Liver (tissue), 9 donors: ENCODE measurements around the gene PDILT. TPM values are rescaled to one million over a fixed set of nuclear protein-coding genes. Genes with fewer than 3 reads are reported as not detected.
"Not testable (repeated sequence)": the region's sequence is repeated elsewhere in the genome, so short reads cannot be mapped to it uniquely, and the experiment has no call there.

ENCODE experiments used
- DNase-seq: peaks from one replicate; pipeline ENCODE4 v3.0.0-alpha.2; 2017; ENCODE audit warnings: low spot score
- H3K27ac ChIP-seq, 2 donors: one replicate each; pipeline ENCODE4 v1.7.0; 2013; ENCODE audit warnings: inconsistent platforms in 2 of 2, low read length in 2 of 2, control low read depth in 1 of 2, low read depth in 1 of 2, mild to moderate bottlenecking in 1 of 2
- H3K27me3 ChIP-seq, 4 donors: one replicate each; pipeline versions ENCODE4 v1.6.1 to v1.7.0; 2013; ENCODE audit warnings: low read length in 3 of 4, inconsistent platforms in 1 of 4, mild to moderate bottlenecking in 1 of 4, moderate library complexity in 1 of 4; ENCODE audit not compliant: control insufficient read depth in 4 of 4, insufficient read depth in 4 of 4
- H3K36me3 ChIP-seq, 4 donors: one replicate each; pipeline versions ENCODE4 v1.6.1 to v1.7.0; 2013; ENCODE audit warnings: low read length in 3 of 4, mild to moderate bottlenecking in 3 of 4, low read depth in 1 of 4, moderate library complexity in 1 of 4; ENCODE audit not compliant: control insufficient read depth in 4 of 4, insufficient read depth in 3 of 4
- H3K4me1 ChIP-seq, 4 donors: one replicate each; pipeline versions ENCODE4 v1.6.1 to v1.7.0; 2013; ENCODE audit warnings: low read length in 3 of 4, mild to moderate bottlenecking in 3 of 4, moderate library complexity in 1 of 4; ENCODE audit not compliant: control insufficient read depth in 4 of 4, insufficient read depth in 4 of 4
- H3K4me3 ChIP-seq, 3 donors: one replicate each; pipeline versions ENCODE4 v1.6.1 to v1.7.0; 2013; ENCODE audit warnings: low read length in 3 of 3, control low read depth in 1 of 3, low read depth in 1 of 3, mild to moderate bottlenecking in 1 of 3
- H3K9ac ChIP-seq, 2 donors: one replicate each; pipeline ENCODE4 v1.7.0; 2013; ENCODE audit warnings: low read length in 2 of 2, mild to moderate bottlenecking in 2 of 2, moderate library complexity in 2 of 2, control low read depth in 1 of 2, low read depth in 1 of 2
- H3K9me3 ChIP-seq, 4 donors: one replicate each; pipeline versions ENCODE4 v1.6.1 to v1.7.0; 2013; ENCODE audit warnings: low read length in 3 of 4; ENCODE audit not compliant: control insufficient read depth in 4 of 4
- EGR1 ChIP-seq, 2 donors: IDR thresholded peaks; 2 replicates each; pipeline ENCODE4 v1.6.1; 2016 to 2018; ENCODE audit warnings: antibody characterized with exemption in 2 of 2, low read depth in 2 of 2
- FOXA1 ChIP-seq: IDR thresholded peaks from 2 replicates; pipeline ENCODE4 v1.6.1; 2016; ENCODE audit warnings: antibody characterized with exemption
- FOXA2 ChIP-seq: IDR thresholded peaks from 2 replicates; pipeline ENCODE4 v1.6.1; 2016; ENCODE audit warnings: antibody characterized with exemption
- GABPA ChIP-seq, 2 donors: IDR thresholded peaks in 1 of 2; conservative IDR thresholded peaks in 1 of 2; 2 replicates each; pipeline ENCODE4 v1.6.1; 2016; ENCODE audit warnings: antibody characterized with exemption in 2 of 2, mild to moderate bottlenecking in 1 of 2, moderate library complexity in 1 of 2
- HNF4A ChIP-seq, 2 donors: conservative IDR thresholded peaks; 2 replicates each; pipeline ENCODE4 v1.6.1; 2016; ENCODE audit warnings: antibody characterized with exemption in 2 of 2, mild to moderate bottlenecking in 2 of 2
- HNF4G ChIP-seq: IDR thresholded peaks from 2 replicates; pipeline ENCODE4 v1.6.1; 2016; ENCODE audit warnings: antibody characterized with exemption
- JUND ChIP-seq, 2 donors: IDR thresholded peaks; 2 replicates each; pipeline ENCODE4 v1.6.1; 2016; ENCODE audit warnings: antibody characterized with exemption in 2 of 2
- MAX ChIP-seq: IDR thresholded peaks from 2 replicates; pipeline ENCODE4 v1.6.1; 2016; ENCODE audit warnings: antibody characterized with exemption
- NR2F2 ChIP-seq: IDR thresholded peaks from 2 replicates; pipeline ENCODE4 v1.6.1; 2016; ENCODE audit warnings: antibody characterized with exemption
- RAD21 ChIP-seq, 2 donors: IDR thresholded peaks; 2 replicates each; pipeline ENCODE4 v1.6.1; 2016; ENCODE audit warnings: antibody characterized with exemption in 2 of 2, mild to moderate bottlenecking in 2 of 2
- RXRA ChIP-seq, 2 donors: IDR thresholded peaks; 2 replicates each; pipeline ENCODE4 v1.6.1; 2017 to 2018; ENCODE audit warnings: antibody characterized with exemption in 2 of 2, mild to moderate bottlenecking in 1 of 2
- SP1 ChIP-seq: IDR thresholded peaks from 2 replicates; pipeline ENCODE4 v1.6.1; 2018; ENCODE audit warnings: antibody characterized with exemption, mild to moderate bottlenecking
- TAF1 ChIP-seq: conservative IDR thresholded peaks from 2 replicates; pipeline ENCODE4 v1.6.1; 2016; ENCODE audit warnings: antibody characterized with exemption, mild to moderate bottlenecking
- YY1 ChIP-seq: IDR thresholded peaks from 2 replicates; pipeline ENCODE4 v1.6.1; 2016; ENCODE audit warnings: antibody characterized with exemption, mild to moderate bottlenecking
- WGBS: extraction: QIAGEN DNeasy Blood & Tissue Kit; methylation state at CpG from one replicate; pipeline ENCODE4 v1.1.7; 2013; 5-methylcytosine and 5-hydroxymethylcytosine counted together
- polyA plus RNA-seq, 2 donors: library from polyadenylated mRNA; stranded (reverse) in 1 of 2; unstranded in 1 of 2; fragments of 200-250 nt in 1 of 2; fragments of >200 nt in 1 of 2; fragmentation: Nextera tagmentation in 1 of 2; extraction: Ambion mirVana in 1 of 2; gene quantifications; one replicate each; pipeline versions ENCODE4 v1.2.1 to v1.2.3, GENCODE V29; 2013 to 2015
- total RNA-seq, 2 donors: library from RNA; depleted of rRNA; stranded (reverse); fragments of >200 nt; gene quantifications; one replicate each; pipeline ENCODE4 v1.2.3, GENCODE V29; 2014
- TF ChIP-seq, protein P1 (sequence below): IDR thresholded peaks from 2 replicates; pipeline ENCODE4 v1.6.1; 2016; ENCODE audit warnings: antibody characterized with exemption
- TF ChIP-seq, protein P2 (sequence below): IDR thresholded peaks from 2 replicates; pipeline ENCODE4 v1.6.1; 2016; ENCODE audit warnings: antibody characterized with exemption, mild to moderate bottlenecking
- TF ChIP-seq, protein P3 (sequence below): fragments of 150-350 bp; IDR thresholded peaks from 2 replicates; pipeline ENCODE4 v1.5.1; 2017; ENCODE audit warnings: improper control_type of control experiment, low read depth, low read length; ENCODE audit not compliant: missing input control
- TF ChIP-seq, protein P4 (sequence below): IDR thresholded peaks from 2 replicates; pipeline ENCODE4 v1.6.1; 2016; ENCODE audit warnings: antibody characterized with exemption
- donor health status: healthy.
- donor health status: healthy.
- donor health status: healthy.
- donor health status: healthy.
- donor health status: healthy.

The PDILT gene
- total and polyA plus RNA-seq, 4 donors, result not detected

- DNase-seq, result no peak
- Histone ChIP-seq H3K27ac (no peak overlapping the region), H3K27me3 (peaks cover 0 to 2% (median 0%) of the 10 kb centered on the region in 4 donors), H3K9ac (no peak overlapping the region), H3K36me3 (no peaks in the 10 kb centered on the region), H3K4me1 (no peaks in the 10 kb centered on the region), H3K9me3 (no peaks in the 10 kb centered on the region), H3K4me3 (no peak overlapping the region)
- WGBS, result 91% methylated on average over 4 of the region's 4 CpGs
- TF ChIP-seq, protein P1, sequence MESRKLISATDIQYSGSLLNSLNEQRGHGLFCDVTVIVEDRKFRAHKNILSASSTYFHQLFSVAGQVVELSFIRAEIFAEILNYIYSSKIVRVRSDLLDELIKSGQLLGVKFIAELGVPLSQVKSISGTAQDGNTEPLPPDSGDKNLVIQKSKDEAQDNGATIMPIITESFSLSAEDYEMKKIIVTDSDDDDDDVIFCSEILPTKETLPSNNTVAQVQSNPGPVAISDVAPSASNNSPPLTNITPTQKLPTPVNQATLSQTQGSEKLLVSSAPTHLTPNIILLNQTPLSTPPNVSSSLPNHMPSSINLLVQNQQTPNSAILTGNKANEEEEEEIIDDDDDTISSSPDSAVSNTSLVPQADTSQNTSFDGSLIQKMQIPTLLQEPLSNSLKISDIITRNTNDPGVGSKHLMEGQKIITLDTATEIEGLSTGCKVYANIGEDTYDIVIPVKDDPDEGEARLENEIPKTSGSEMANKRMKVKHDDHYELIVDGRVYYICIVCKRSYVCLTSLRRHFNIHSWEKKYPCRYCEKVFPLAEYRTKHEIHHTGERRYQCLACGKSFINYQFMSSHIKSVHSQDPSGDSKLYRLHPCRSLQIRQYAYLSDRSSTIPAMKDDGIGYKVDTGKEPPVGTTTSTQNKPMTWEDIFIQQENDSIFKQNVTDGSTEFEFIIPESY, result no peak
- TF ChIP-seq MAX (no peak), EGR1 (IDR thresholded peaks at IDR 0.05; ENCODE audit: low read depth in 2 of 2) (no peak), YY1 (no peak), JUND (IDR thresholded peaks at IDR 0.05) (no peak), RAD21 (IDR thresholded peaks at IDR 0.05) (no peak), HNF4G (no peak), RXRA (IDR thresholded peaks at IDR 0.05) (no peak), HNF4A (conservative IDR thresholded peaks at IDR 0.05) (no peak), FOXA2 (no peak), TAF1 (no peak), GABPA (IDR thresholded peaks at IDR 0.05 in 1 of 2, conservative IDR thresholded peaks at IDR 0.05 in 1 of 2) (no peak), NR2F2 (no peak), SP1 (no peak)
- TF ChIP-seq, protein P2, sequence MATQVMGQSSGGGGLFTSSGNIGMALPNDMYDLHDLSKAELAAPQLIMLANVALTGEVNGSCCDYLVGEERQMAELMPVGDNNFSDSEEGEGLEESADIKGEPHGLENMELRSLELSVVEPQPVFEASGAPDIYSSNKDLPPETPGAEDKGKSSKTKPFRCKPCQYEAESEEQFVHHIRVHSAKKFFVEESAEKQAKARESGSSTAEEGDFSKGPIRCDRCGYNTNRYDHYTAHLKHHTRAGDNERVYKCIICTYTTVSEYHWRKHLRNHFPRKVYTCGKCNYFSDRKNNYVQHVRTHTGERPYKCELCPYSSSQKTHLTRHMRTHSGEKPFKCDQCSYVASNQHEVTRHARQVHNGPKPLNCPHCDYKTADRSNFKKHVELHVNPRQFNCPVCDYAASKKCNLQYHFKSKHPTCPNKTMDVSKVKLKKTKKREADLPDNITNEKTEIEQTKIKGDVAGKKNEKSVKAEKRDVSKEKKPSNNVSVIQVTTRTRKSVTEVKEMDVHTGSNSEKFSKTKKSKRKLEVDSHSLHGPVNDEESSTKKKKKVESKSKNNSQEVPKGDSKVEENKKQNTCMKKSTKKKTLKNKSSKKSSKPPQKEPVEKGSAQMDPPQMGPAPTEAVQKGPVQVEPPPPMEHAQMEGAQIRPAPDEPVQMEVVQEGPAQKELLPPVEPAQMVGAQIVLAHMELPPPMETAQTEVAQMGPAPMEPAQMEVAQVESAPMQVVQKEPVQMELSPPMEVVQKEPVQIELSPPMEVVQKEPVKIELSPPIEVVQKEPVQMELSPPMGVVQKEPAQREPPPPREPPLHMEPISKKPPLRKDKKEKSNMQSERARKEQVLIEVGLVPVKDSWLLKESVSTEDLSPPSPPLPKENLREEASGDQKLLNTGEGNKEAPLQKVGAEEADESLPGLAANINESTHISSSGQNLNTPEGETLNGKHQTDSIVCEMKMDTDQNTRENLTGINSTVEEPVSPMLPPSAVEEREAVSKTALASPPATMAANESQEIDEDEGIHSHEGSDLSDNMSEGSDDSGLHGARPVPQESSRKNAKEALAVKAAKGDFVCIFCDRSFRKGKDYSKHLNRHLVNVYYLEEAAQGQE, result no peak
- TF ChIP-seq, protein P3, sequence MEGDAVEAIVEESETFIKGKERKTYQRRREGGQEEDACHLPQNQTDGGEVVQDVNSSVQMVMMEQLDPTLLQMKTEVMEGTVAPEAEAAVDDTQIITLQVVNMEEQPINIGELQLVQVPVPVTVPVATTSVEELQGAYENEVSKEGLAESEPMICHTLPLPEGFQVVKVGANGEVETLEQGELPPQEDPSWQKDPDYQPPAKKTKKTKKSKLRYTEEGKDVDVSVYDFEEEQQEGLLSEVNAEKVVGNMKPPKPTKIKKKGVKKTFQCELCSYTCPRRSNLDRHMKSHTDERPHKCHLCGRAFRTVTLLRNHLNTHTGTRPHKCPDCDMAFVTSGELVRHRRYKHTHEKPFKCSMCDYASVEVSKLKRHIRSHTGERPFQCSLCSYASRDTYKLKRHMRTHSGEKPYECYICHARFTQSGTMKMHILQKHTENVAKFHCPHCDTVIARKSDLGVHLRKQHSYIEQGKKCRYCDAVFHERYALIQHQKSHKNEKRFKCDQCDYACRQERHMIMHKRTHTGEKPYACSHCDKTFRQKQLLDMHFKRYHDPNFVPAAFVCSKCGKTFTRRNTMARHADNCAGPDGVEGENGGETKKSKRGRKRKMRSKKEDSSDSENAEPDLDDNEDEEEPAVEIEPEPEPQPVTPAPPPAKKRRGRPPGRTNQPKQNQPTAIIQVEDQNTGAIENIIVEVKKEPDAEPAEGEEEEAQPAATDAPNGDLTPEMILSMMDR, result no peak
- TF ChIP-seq, protein P4, sequence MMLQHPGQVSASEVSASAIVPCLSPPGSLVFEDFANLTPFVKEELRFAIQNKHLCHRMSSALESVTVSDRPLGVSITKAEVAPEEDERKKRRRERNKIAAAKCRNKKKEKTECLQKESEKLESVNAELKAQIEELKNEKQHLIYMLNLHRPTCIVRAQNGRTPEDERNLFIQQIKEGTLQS, result no peak
Observed at GRCh38 chr16:20322696-20323095, 81.8 kb downstream of the PDILT start.

DNA sequence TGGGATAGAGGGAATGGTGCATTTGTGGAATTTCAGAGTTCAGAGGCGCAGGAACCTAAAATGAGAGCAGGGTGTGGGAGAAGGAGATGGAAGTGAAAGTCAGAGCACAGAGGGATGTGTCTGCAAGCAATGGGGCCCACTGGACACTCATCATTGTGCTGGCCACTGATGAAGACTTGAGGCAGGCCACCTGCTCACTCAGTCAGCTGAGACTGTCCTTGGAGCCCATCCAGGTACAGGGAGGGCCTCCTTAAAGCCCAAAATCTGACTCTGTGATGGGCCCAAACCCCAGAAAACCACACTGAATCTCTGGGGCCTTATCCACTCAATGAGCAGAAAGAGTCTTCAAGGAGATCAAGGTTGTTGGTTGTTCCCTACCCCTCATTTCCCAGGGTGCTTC lies 82.9 kb downstream of the PDILT start:
- 96% methylated on average over 1 of the region's 1 CpG for WGBS
- H3K27ac ChIP-seq, result no peak overlapping the region
- H3K9me3 ChIP-seq, result no peaks in the 10 kb centered on the region
- peaks cover 0 to 2% (median 0%) of the 10 kb centered on the region in 4 donors for H3K27me3 ChIP-seq
- no peaks in the 10 kb centered on the region for H3K4me1 ChIP-seq
- DNase-seq, result no peak
- H3K4me3 ChIP-seq, result no peak overlapping the region
- H3K9ac ChIP-seq, result no peak overlapping the region
- TF ChIP-seq SP1 (no peak), FOXA1 (no peak), NR2F2 (no peak)
- no peaks in the 10 kb centered on the region for H3K36me3 ChIP-seq

DNA sequence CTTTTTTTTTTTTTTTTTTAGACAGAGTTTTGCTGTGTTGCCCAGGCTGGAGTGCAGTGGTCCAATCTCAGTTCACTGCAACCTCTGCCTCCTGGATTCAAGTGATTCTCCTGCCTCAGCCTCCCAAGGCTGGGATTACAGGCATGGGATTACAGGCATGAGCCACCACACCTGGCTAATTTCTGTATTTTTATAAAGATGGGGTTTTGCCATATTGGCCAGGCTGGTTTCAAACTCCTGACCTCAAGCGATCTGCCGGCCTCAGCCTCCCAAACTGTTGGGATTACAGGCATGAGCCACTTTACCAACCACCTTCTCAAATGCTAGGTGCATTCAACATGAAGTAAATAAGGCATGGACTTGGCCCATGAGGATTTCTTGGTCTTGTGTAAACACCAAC lies 83.5 kb downstream of the PDILT start:
- H3K36me3 ChIP-seq, H3K4me1 ChIP-seq, H3K27me3 ChIP-seq, DNase-seq, H3K27ac ChIP-seq, H3K4me3 ChIP-seq, H3K9ac ChIP-seq, H3K9me3 ChIP-seq: not testable (repeated sequence)
- 96% methylated on average over 2 of the region's 2 CpGs for WGBS
